Mucosa of descending colon (tissue), 3 donors: ENCODE results near the gene ODAD4. TPM values are rescaled to one million over a fixed set of nuclear protein-coding genes. Genes with fewer than 3 reads are reported as not detected.

Experiments used
- ATAC-seq: fragments of 200-7000 bp; cut with Tn5 transposase; one replicate; pipeline ENCODE4 v1.9.1; 2020; ENCODE audit warnings: mild to moderate bottlenecking, moderate library complexity
- DNase-seq, 3 donors: peaks; one replicate each; pipeline ENCODE4 v3.0.0-alpha.2; 2020
- H3K36me3 ChIP-seq: fragments of 200-600 bp; one replicate; pipeline ENCODE4 v1.8.0; 2021; ENCODE audit warnings: low read depth, mild to moderate bottlenecking
- H3K4me1 ChIP-seq: fragments of 200-600 bp; one replicate; pipeline ENCODE4 v1.8.0; 2021; ENCODE audit warnings: low read depth, mild to moderate bottlenecking
- H3K4me3 ChIP-seq: fragments of 200-600 bp; one replicate; pipeline ENCODE4 v1.8.0; 2021; ENCODE audit warnings: mild to moderate bottlenecking
- H3K9me3 ChIP-seq: fragments of 200-600 bp; one replicate; pipeline ENCODE4 v1.8.0; 2021; ENCODE audit warnings: mild to moderate bottlenecking
- CTCF ChIP-seq: fragments of 200-600 bp; IDR thresholded peaks from one replicate; pipeline ENCODE4 v1.8.0; 2022; ENCODE audit warnings: antibody characterized with exemption, mild to moderate bottlenecking
- intact Hi-C, 2 donors: fragments of 100-400 bp; cut with DNase I in 1 of 2; cut with micrococcal nuclease in 1 of 2; formaldehyde crosslinking; loops; one replicate each; pipeline versions ENCODE4 v1.11.0 to v1.11.1; 2022; cut with DNase I, micrococcal nuclease
- total RNA-seq, 3 donors: library from RNA; stranded (reverse); fragmentation: NEBNext Ultra II Directional in 2 of 3; extraction: Animal tissue kit (Norgen Biotek cat#: 25700) in 2 of 3; gene quantifications; one replicate each; pipeline versions ENCODE4 v1.2.1 to v1.2.4, GENCODE V29; 2021 to 2023
- donor health status: DM: no; HTN: no; CAD: no; lungs with moderate emphysema.
- donor health status: DM: no; HTN: no; CAD: no.
- donor health status: DM: no; HTN: yes; CAD: no.

The ODAD4 gene
- total RNA-seq, 3 donors from 2014 or later = 0.34 to 2.1 TPM; not detected in 1

- no peak for TF ChIP-seq CTCF
- no peaks in the 10 kb centered on the region for H3K9me3 ChIP-seq
- no peaks in the 10 kb centered on the region for H3K4me1 ChIP-seq
- ATAC-seq (no peak), DNase-seq (no peak)
- H3K4me3 ChIP-seq = no peak overlapping the region
- H3K36me3 ChIP-seq = peaks cover 9% of the 10 kb centered on the region
- intact Hi-C loops = no loop called here
Observed at GRCh38 chr17:41904242-41904841, 26.1 kb upstream of the ODAD4 start.

- no peak for ATAC-seq
- Histone ChIP-seq H3K4me3 (no peak overlapping the region), H3K4me1 (no peaks in the 10 kb centered on the region), H3K36me3 (peaks cover 9% of the 10 kb centered on the region), H3K9me3 (no peaks in the 10 kb centered on the region)
- DNase-seq = no peak
- TF ChIP-seq CTCF = no peak
- intact Hi-C loops = no loop called here
Observed at GRCh38 chr17:41905172-41905571, 25.2 kb upstream of the ODAD4 start.

- intact Hi-C loops = no loop called here
- no peak for TF ChIP-seq CTCF
Observed at GRCh38 chr17:41906465-41907184, 23.8 kb upstream of the ODAD4 start.

GRCh38 chr17:41907185-41907556, 23.2 kb upstream of the ODAD4 start:
- ATAC-seq = no peak
- no peaks in the 10 kb centered on the region for H3K9me3 ChIP-seq
- TF ChIP-seq CTCF = no peak
- intact Hi-C loops = no loop called here
- H3K4me3 ChIP-seq = no peak overlapping the region
- H3K36me3 ChIP-seq = peaks cover 9% of the 10 kb centered on the region
- DNase-seq = no peak
- H3K4me1 ChIP-seq = no peaks in the 10 kb centered on the region

More at GRCh38 chr17:41906465-41907184, 23.8 kb upstream of the ODAD4 start:
- DNase-seq = no peak
- no peaks in the 10 kb centered on the region for H3K9me3 ChIP-seq
- no peak overlapping the region for H3K4me3 ChIP-seq
- peaks cover 9% of the 10 kb centered on the region for H3K36me3 ChIP-seq
- no peaks in the 10 kb centered on the region for H3K4me1 ChIP-seq
- no peak for ATAC-seq

GRCh38 chr17:41907633-41908539, 22.5 kb upstream of the ODAD4 start:
- Histone ChIP-seq H3K4me3 (no peak overlapping the region), H3K9me3 (no peaks in the 10 kb centered on the region)

More at GRCh38 chr17:41907633-41908539, 22.5 kb upstream of the ODAD4 start:
- DNase-seq (no peak), ATAC-seq (peak; percentile 88)
- Histone ChIP-seq H3K4me1 (no peaks in the 10 kb centered on the region), H3K36me3 (peaks cover 9% of the 10 kb centered on the region)
- intact Hi-C loops = no loop called here
- TF ChIP-seq CTCF = no peak
